ENCODE measurements around the gene TPRA1. TPM values are rescaled to one million over a fixed set of nuclear protein-coding genes. Genes with fewer than 3 reads are reported as not detected.

Gene TPRA1
- 22.7 TPM for total RNA-seq (2013)
- polyA plus RNA-seq (10 to 100 TPM; 20.2 to 29.4 (median 23.4) TPM), polyA minus RNA-seq (39.6 and 43.6 TPM in 2 replicates), total RNA-seq (119 to 225 (median 183) reads per million in 11 experiments)

- peak within 1 kb of the TSS; percentile 98 to 100 (median 99) for H3K27ac Mint-ChIP-seq
- TF ChIP-seq, protein P1, sequence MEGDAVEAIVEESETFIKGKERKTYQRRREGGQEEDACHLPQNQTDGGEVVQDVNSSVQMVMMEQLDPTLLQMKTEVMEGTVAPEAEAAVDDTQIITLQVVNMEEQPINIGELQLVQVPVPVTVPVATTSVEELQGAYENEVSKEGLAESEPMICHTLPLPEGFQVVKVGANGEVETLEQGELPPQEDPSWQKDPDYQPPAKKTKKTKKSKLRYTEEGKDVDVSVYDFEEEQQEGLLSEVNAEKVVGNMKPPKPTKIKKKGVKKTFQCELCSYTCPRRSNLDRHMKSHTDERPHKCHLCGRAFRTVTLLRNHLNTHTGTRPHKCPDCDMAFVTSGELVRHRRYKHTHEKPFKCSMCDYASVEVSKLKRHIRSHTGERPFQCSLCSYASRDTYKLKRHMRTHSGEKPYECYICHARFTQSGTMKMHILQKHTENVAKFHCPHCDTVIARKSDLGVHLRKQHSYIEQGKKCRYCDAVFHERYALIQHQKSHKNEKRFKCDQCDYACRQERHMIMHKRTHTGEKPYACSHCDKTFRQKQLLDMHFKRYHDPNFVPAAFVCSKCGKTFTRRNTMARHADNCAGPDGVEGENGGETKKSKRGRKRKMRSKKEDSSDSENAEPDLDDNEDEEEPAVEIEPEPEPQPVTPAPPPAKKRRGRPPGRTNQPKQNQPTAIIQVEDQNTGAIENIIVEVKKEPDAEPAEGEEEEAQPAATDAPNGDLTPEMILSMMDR (IDR thresholded peaks at IDR 0.05): peak; percentile 47
- peaks cover 37 to 42% of the 10 kb centered on the region in 2 donors for H3K4me1 ChIP-seq (ENCODE audit: control insufficient read depth in 1 of 2, insufficient read depth in 2 of 2, low read length in 2 of 2)
- H3K79me2 ChIP-seq (ENCODE audit: insufficient read depth, low read length): peaks cover 44% of the 10 kb centered on the region
- H3K27me3 Mint-ChIP-seq (ENCODE audit: low read depth in 3 of 3): peaks cover 0 to 8% (median 0%) of the 10 kb centered on the region in 3 donors
- peak within 1 kb of the TSS; percentile 91 for H3K4me2 ChIP-seq (replicated peaks; ENCODE audit: extremely low read depth, low read length, poor library complexity, severe bottlenecking)
- peak within 1 kb of the TSS; percentile 89 to 97 for H3K4me3 Mint-ChIP-seq
- peak within 1 kb of the TSS; percentile 99 for H3K27ac ChIP-seq (ENCODE audit: low read depth in 1 of 2, low read length in 2 of 2)
- H3K27me3 ChIP-seq (ENCODE audit: control insufficient read depth in 2 of 2, insufficient read depth in 2 of 2, low read length in 2 of 2): no peaks in the 10 kb centered on the region
- no peaks in the 10 kb centered on the region for H3K9me3 Mint-ChIP-seq
- H2AFZ ChIP-seq (ENCODE audit: insufficient read depth, low read depth, low read length, poor library complexity, severe bottlenecking): peak within 1 kb of the TSS; percentile 58
- H4K20me1 ChIP-seq (ENCODE audit: insufficient read depth, low read length): peaks cover 43% of the 10 kb centered on the region
- peaks cover 0 to 3% of the 10 kb centered on the region in 2 donors for H3K36me3 ChIP-seq (replicated peaks in 1 of 2; ENCODE audit: control insufficient read depth in 1 of 2, insufficient read depth in 2 of 2, low read length in 2 of 2)
- peak within 1 kb of the TSS; percentile 97 for H3K9ac ChIP-seq (ENCODE audit: insufficient read depth, low read length, poor library complexity, severe bottlenecking)
- peaks cover 5 to 10% of the 10 kb centered on the region in 2 donors for H3K36me3 Mint-ChIP-seq
- DNase-seq: peak; percentile 92 to 96 (median 95)
- intact Hi-C loops (cut with micrococcal nuclease): loop anchor here in 1 of 2 donors (2.0 to 10.0 kb wide), 3 partner anchors 81 to 464 kb away; partner anchors contain the start of genes ABTB1 and SEC61A1
- under 1% methylated on average over 68 of the region's 72 CpGs for WGBS (ENCODE audit: insufficient coverage)
- H3K4me3 ChIP-seq (replicated peaks in 1 of 3; ENCODE audit: low read depth in 2 of 3, low read length in 3 of 3): peak within 1 kb of the TSS; percentile 65 to 87 (median 87)
- no peaks in the 10 kb centered on the region for H3K9me3 ChIP-seq (replicated peaks in 1 of 2; ENCODE audit: control insufficient read depth in 1 of 2, insufficient read depth in 1 of 2, low read length in 2 of 2)
- H3K4me1 Mint-ChIP-seq: peaks cover 47% of the 10 kb centered on the region
Measured at GRCh38 chr3:127590593-127591465, at the start of gene TPRA1. Gene TPRA1, minus strand, starts transcription at chr3:127590733. Its CDS starts 10,587 bp downstream, at chr3:127580146.

DNA sequence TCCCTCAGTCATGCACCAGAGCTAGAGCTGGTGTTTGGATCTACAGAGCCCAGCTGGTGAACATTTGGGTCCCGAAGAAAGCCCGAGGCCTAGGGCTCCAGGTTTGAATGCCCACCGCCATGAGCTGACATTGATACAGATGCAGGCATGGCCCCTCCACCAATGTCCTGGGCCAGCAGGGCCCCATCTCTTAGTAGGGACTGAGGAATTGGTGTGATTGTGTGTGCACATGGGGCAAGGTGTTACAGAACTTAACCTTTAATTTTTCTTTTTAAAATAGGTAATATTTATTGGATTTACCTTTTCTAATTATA is 49.5 kb upstream of the TPRA1 start:
- Histone ChIP-seq H2AFZ (ENCODE audit: insufficient read depth, low read depth, low read length, poor library complexity, severe bottlenecking) (no peak overlapping the region), H3K9ac (ENCODE audit: insufficient read depth, low read length, poor library complexity, severe bottlenecking) (no peak overlapping the region), H4K20me1 (ENCODE audit: insufficient read depth, low read length) (no peaks in the 10 kb centered on the region), H3K27ac (ENCODE audit: low read depth in 1 of 2, low read length in 2 of 2) (no peak overlapping the region), H3K4me1 (ENCODE audit: control insufficient read depth in 1 of 2, insufficient read depth in 2 of 2, low read length in 2 of 2) (peaks cover 7% of the 10 kb centered on the region in 2 donors), H3K4me2 (replicated peaks; ENCODE audit: extremely low read depth, low read length, poor library complexity, severe bottlenecking) (no peak overlapping the region), H3K79me2 (ENCODE audit: insufficient read depth, low read length) (no peaks in the 10 kb centered on the region), H3K4me3 (replicated peaks in 1 of 3; ENCODE audit: low read depth in 2 of 3, low read length in 3 of 3) (no peak overlapping the region), H3K36me3 (replicated peaks in 1 of 2; ENCODE audit: control insufficient read depth in 1 of 2, insufficient read depth in 2 of 2, low read length in 2 of 2) (no peaks in the 10 kb centered on the region), H3K27me3 (ENCODE audit: control insufficient read depth in 2 of 2, insufficient read depth in 2 of 2, low read length in 2 of 2) (no peaks in the 10 kb centered on the region), H3K9me3 (replicated peaks in 1 of 2; ENCODE audit: control insufficient read depth in 1 of 2, insufficient read depth in 1 of 2, low read length in 2 of 2) (no peaks in the 10 kb centered on the region)
- no peaks in the 10 kb centered on the region for H3K36me3 Mint-ChIP-seq
- H3K4me3 Mint-ChIP-seq: no peak overlapping the region
- TF ChIP-seq, protein P1 (IDR thresholded peaks at IDR 0.05): no peak
- intact Hi-C loops (cut with micrococcal nuclease): loop anchor here in 1 of 2 donors (10.0 kb wide), 1 partner anchor 725 kb away; no protein-coding TSS in a partner anchor
- H3K27ac Mint-ChIP-seq: peak overlapping the region in 1 of 7 donors; percentile 14
- H3K4me1 Mint-ChIP-seq: peaks cover 10% of the 10 kb centered on the region
- no peaks in the 10 kb centered on the region for H3K9me3 Mint-ChIP-seq
- WGBS (ENCODE audit: insufficient coverage): no CpG with 5 or more reads among the region's 3 CpGs
- DNase-seq: no peak
- H3K27me3 Mint-ChIP-seq (ENCODE audit: low read depth in 3 of 3): peaks cover 0 to 4% (median 3%) of the 10 kb centered on the region in 3 donors
